Gastroesophageal sphincter (tissue), 3 donors: ENCODE data around the gene PAXX.

Source experiments
- CTCF ChIP-seq, 4 experiments: fragments of 200-600 bp in 2 of 4; fragments of 450-650 bp in 2 of 4; sonication (generic) in 1 of 4; IDR thresholded peaks; one replicate each; pipeline ENCODE4 v1.5.1; 2017 to 2019; ENCODE audit warnings: antibody characterized with exemption in 4 of 4, mild to moderate bottlenecking in 2 of 4, moderate library complexity in 2 of 4
- POLR2A ChIP-seq, 2 donors: fragments of 450-650 bp; IDR thresholded peaks; one replicate each; pipeline ENCODE4 v1.6.1; 2017; ENCODE audit warnings: antibody characterized with exemption in 2 of 2, mild to moderate bottlenecking in 2 of 2, moderate library complexity in 1 of 2

DNA sequence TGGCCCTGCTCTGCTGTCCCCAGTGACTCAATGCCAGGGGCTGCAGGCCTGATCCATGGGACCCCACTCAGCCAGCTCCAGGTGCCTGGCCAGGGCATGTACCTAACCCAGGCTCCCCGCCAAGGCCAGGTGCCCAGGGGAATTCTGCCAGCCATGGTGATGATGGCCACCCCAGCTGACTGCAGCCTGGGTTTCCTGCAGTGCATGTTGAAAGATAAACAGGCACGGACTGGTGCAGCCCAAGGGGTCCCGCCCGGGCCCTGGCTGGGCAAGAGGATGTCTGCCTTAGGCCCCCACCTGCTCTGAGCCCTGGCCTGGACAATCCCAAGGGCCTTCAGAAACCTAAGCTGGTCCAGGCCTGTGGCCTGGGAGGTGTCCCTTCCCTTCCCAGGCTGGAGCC is 34.6 kb downstream of the PAXX start:
- TF ChIP-seq CTCF (IDR thresholded peaks at IDR 0.05) = no peak
- TF ChIP-seq POLR2A (IDR thresholded peaks at IDR 0.05) = no peak
